KMS-11 (cell line): ENCODE data around the gene MAP2K5.

Source experiments
- H2AFZ ChIP-seq: fragments of 200-600 bp; sonication (generic); 2 replicates; pipeline ENCODE4 v1.6.1; 2016; ENCODE audit warnings: antibody characterized with exemption, mixed run types, low read depth
- H3K27ac ChIP-seq: fragments of 200-600 bp; sonication (generic); 2 replicates; pipeline ENCODE4 v1.6.1; 2016; ENCODE audit warnings: mild to moderate bottlenecking, mixed run types
- H3K27me3 ChIP-seq: fragments of 200-600 bp; sonication (generic); 2 replicates; pipeline ENCODE4 v1.6.1; 2017; ENCODE audit warnings: mild to moderate bottlenecking, low read depth, mixed run types, moderate library complexity; ENCODE audit not compliant: insufficient read depth
- H3K36me3 ChIP-seq: fragments of 200-600 bp; sonication (generic); 2 replicates; pipeline ENCODE4 v1.6.1; 2017; ENCODE audit warnings: mild to moderate bottlenecking, mixed run types; ENCODE audit not compliant: insufficient read depth
- H3K4me1 ChIP-seq: fragments of 200-600 bp; sonication (generic); 2 replicates; pipeline ENCODE4 v1.6.1; 2016; ENCODE audit warnings: mild to moderate bottlenecking, low read depth, mixed run types; ENCODE audit not compliant: poor library complexity, severe bottlenecking
- H3K4me2 ChIP-seq: fragments of 200-600 bp; sonication (generic); 2 replicates; pipeline ENCODE4 v1.7.0; 2016; ENCODE audit warnings: mild to moderate bottlenecking, mixed run types
- H3K4me3 ChIP-seq: fragments of 200-600 bp; sonication (generic); IDR thresholded peaks from 2 replicates; pipeline ENCODE4 v1.6.1; 2017; ENCODE audit warnings: low read depth, low read length, mixed read lengths; ENCODE audit not compliant: insufficient read depth
- H3K79me2 ChIP-seq: fragments of 200-600 bp; sonication (generic); 2 replicates; pipeline ENCODE4 v1.6.1; 2016; ENCODE audit warnings: low read depth, mixed run types; ENCODE audit not compliant: insufficient read depth
- H3K9ac ChIP-seq: fragments of 200-600 bp; sonication (generic); 2 replicates; pipeline ENCODE4 v1.6.1; 2016; ENCODE audit warnings: mild to moderate bottlenecking, mixed run types
- H4K20me1 ChIP-seq: fragments of 200-600 bp; sonication (generic); 2 replicates; pipeline ENCODE4 v1.6.1; 2016; ENCODE audit warnings: mild to moderate bottlenecking, mixed run types; ENCODE audit not compliant: insufficient read depth
- CTCF ChIP-seq: fragments of 200-600 bp; sonication (generic); conservative IDR thresholded peaks from 2 replicates; pipeline ENCODE4 v1.6.1; 2017; ENCODE audit warnings: low read depth, mild to moderate bottlenecking, antibody characterized with exemption, low read length, moderate library complexity, mixed read lengths

MAP2K5 gene

DNA sequence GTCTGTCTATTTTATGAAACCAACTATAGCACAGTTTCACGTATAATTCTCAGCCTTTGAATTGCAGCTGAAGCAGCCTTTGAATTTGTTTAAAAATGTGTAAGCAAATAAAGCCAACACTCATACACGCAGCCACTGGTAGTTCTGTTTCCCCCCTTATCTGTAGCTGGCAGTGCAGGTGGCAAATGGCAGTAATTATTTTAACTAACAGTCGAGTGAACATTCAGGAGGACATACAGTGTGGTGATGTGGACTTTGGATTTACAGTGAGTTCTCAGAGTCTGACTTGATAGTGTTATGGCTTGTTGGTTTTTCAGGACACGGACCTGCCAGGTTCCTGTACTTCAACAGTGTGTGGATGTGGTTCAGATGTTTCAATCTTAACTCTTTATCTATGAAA, 218.8 kb downstream of the MAP2K5 start:
- H3K36me3 ChIP-seq, result no peaks in the 10 kb centered on the region
- H3K27me3 ChIP-seq, result no peaks in the 10 kb centered on the region
- H3K79me2 ChIP-seq, result no peaks in the 10 kb centered on the region
- no peak for TF ChIP-seq CTCF
- H3K4me1 ChIP-seq, result no peaks in the 10 kb centered on the region
- H3K27ac ChIP-seq, result no peak overlapping the region
- H3K9ac ChIP-seq, result no peak overlapping the region
- no peak overlapping the region for H3K4me3 ChIP-seq
- no peaks in the 10 kb centered on the region for H4K20me1 ChIP-seq
- no peak overlapping the region for H2AFZ ChIP-seq
- no peak overlapping the region for H3K4me2 ChIP-seq

DNA sequence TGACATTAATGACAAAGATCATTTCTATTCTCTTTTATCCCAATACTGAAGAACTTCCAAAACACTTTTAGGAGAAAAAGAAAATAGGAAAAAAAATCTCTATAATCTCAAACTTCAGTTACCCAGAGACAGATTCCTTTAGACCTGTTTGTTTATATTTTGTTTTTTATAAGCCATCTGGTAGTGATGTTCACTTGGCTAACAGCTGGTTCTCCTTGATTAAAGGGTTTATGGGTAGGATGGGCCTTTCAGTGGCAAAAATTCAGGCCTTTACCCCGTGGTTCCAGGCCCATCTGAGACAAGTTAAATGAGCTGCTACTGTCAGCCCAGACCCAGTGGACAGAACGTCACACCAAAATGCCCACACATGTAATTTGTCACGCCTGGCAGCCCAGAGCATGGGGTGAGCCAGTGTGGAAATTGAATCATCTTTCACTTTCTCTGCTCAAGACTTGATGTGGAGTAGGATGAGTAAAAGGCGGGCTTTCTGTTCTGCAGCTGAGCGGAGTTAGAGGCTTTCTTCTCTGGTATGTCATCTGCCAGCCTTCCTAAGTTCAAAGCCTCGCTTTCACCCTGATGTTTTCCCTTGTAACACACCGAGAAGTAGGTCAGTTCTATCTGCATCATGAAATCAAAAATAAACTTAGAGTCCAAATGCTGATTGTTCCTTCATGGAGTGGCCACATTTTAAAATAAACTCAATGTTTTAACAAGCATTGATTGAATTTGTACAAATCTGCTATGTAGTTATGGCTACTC, 220.3 kb downstream of the MAP2K5 start:
- TF ChIP-seq CTCF, result no peak

DNA sequence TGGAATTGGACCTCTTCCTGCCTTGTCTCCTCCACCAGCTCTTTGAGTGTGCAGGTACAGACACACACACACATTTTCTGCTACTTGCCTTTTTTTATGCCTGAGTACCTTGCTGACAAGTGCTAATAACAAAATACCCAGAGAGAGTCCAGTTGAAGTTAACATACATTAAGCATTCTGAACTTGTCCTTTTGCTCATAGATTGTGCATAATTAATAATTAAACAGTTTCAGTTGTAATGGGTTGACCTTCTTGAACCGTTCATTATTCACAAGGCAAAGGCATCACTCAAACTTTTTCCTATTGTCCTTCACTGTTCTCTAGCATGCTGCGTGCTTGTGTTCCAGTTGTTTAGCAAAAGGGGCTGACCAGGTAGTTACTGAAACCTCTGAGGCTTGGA, 223.2 kb downstream of the MAP2K5 start:
- Histone ChIP-seq H3K36me3 (no peaks in the 10 kb centered on the region), H3K4me3 (no peak overlapping the region), H3K79me2 (no peaks in the 10 kb centered on the region), H3K27me3 (no peaks in the 10 kb centered on the region), H3K9ac (no peak overlapping the region), H4K20me1 (no peaks in the 10 kb centered on the region), H3K27ac (no peak overlapping the region), H3K4me2 (no peak overlapping the region), H2AFZ (no peak overlapping the region), H3K4me1 (no peaks in the 10 kb centered on the region)
- no peak for TF ChIP-seq CTCF

More for the DNA sequence above, 220.3 kb downstream of the MAP2K5 start:
- no peak overlapping the region for H3K9ac ChIP-seq
- no peak overlapping the region for H2AFZ ChIP-seq
- no peak overlapping the region for H3K4me2 ChIP-seq
- no peaks in the 10 kb centered on the region for H3K27me3 ChIP-seq
- H4K20me1 ChIP-seq, result no peaks in the 10 kb centered on the region
- no peak overlapping the region for H3K4me3 ChIP-seq
- no peaks in the 10 kb centered on the region for H3K4me1 ChIP-seq
- no peaks in the 10 kb centered on the region for H3K36me3 ChIP-seq
- H3K27ac ChIP-seq, result no peak overlapping the region
- H3K79me2 ChIP-seq, result no peaks in the 10 kb centered on the region

- no peak for TF ChIP-seq CTCF
- Histone ChIP-seq H3K79me2 (no peaks in the 10 kb centered on the region), H3K27ac (no peak overlapping the region), H3K27me3 (no peaks in the 10 kb centered on the region), H3K9ac (no peak overlapping the region), H3K4me2 (no peak overlapping the region), H3K36me3 (no peaks in the 10 kb centered on the region), H2AFZ (no peak overlapping the region), H4K20me1 (no peaks in the 10 kb centered on the region), H3K4me3 (no peak overlapping the region), H3K4me1 (no peaks in the 10 kb centered on the region)
Measured at GRCh38 chr15:67766968-67767367, 224.5 kb downstream of the MAP2K5 start.
